ENCODE results near the gene INCA1. TPM values are rescaled to one million over a fixed set of nuclear protein-coding genes. Genes with fewer than 3 reads are reported as not detected.

Gene INCA1
- total RNA-seq, 1 experiment from 2014 or later = 1.3 TPM

DNA sequence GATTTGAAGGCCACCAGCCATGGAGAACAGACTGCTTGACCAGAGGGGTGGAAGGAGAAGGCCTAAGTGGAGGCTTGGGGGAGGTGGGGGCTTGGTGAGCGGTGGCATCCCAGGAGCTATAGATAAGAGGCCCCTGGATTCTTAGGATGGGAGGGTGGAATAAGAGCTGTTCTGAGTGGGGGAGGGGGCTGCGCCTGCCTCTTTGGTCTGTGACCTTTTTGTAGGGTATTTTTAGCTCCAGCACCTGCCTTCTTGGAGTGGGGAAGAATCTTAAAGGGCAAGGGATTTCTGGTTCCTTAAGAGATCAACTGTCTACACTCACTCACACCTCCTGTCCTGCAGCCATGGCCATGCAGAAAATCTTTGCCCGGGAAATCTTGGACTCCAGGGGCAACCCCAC is 45.8 kb downstream of the INCA1 start:
- peak overlapping the region; percentile 72 for H3K4me2 ChIP-seq (ENCODE audit: insufficient read depth, insufficient read length, low read length)
- no peak overlapping the region for H3K9ac ChIP-seq (ENCODE audit: extremely low read depth, insufficient read length, low read length)
- peaks cover 0 to 2% of the 10 kb centered on the region in 2 experiments; a peak in 1 of 5 replicates for H3K9me3 Mint-ChIP-seq

More for the DNA sequence above, 45.8 kb downstream of the INCA1 start:
- Histone ChIP-seq H4K91ac (ENCODE audit: insufficient read length, low read depth, low read length) (no peak overlapping the region), H2BK120ac (ENCODE audit: low read depth, low read length, poor library complexity, severe bottlenecking) (no peak overlapping the region), H2BK12ac (ENCODE audit: insufficient read length, low read depth, low read length) (no peak overlapping the region), H3K27me3 (ENCODE audit: insufficient read depth, low read length) (no peaks in the 10 kb centered on the region), H3K79me2 (ENCODE audit: insufficient read depth, low read length) (peaks cover 8% of the 10 kb centered on the region; the same call in 1 of the 2 replicates), H2BK20ac (ENCODE audit: low read depth, low read length, poor library complexity, severe bottlenecking) (no peak overlapping the region), H4K20me1 (ENCODE audit: control insufficient read depth, insufficient read depth, insufficient read length) (no peaks in the 10 kb centered on the region), H3K23ac (ENCODE audit: insufficient read length, low read depth, low read length) (no peak overlapping the region), H2BK5ac (ENCODE audit: insufficient read length, low read length) (no peak overlapping the region), H3K4me1 (ENCODE audit: insufficient read depth, low read length) (peaks cover 4% of the 10 kb centered on the region; the same call in 1 of the 2 replicates), H2AK5ac (ENCODE audit: insufficient read length, low read length) (no peak overlapping the region), H3K79me1 (ENCODE audit: insufficient read depth, low read depth, low read length, poor library complexity, severe bottlenecking) (peaks cover 3% of the 10 kb centered on the region), H4K5ac (ENCODE audit: insufficient read length, low read depth, low read length) (no peak overlapping the region), H3K14ac (ENCODE audit: insufficient read depth, low read length) (no peak overlapping the region), H4K8ac (replicated peaks; ENCODE audit: insufficient read length, low read depth, low read length) (no peak overlapping the region), H2BK15ac (ENCODE audit: low read depth, low read length) (no peak overlapping the region), H3K9me3 (ENCODE audit: control insufficient read depth, low read depth, low read length) (no peaks in the 10 kb centered on the region), H3K18ac (ENCODE audit: insufficient read length, low read depth, low read length) (no peak overlapping the region), H3K4ac (ENCODE audit: low read depth, low read length) (no peak overlapping the region), H3K23me2 (ENCODE audit: insufficient read length, low read depth, low read length, poor library complexity, severe bottlenecking) (peaks cover 23% of the 10 kb centered on the region), H3T11ph (ENCODE audit: low read length) (no peak overlapping the region), H3K56ac (ENCODE audit: insufficient read length, low read depth, low read length) (no peak overlapping the region), H2AFZ (ENCODE audit: low read length) (no peak overlapping the region), H3K27ac (ENCODE audit: insufficient read length, low read depth, low read length) (no peak overlapping the region)
- Mint-ChIP-seq H3K4me3 (peak overlapping the region; percentile 87 to 95), H3K27me3 (ENCODE audit: low read depth) (no peaks in the 10 kb centered on the region; the same call in 1 of the 2 replicates), H3K36me3 (ENCODE audit: insufficient read depth in 1 of 3, low read depth in 3 of 3) (peaks cover 5 to 11% (median 6%) of the 10 kb centered on the region in 3 experiments), H3K27ac (peak overlapping the region; percentile 10 to 94 (median 58); a peak in 4 of 7 replicates), H3K4me1 (peaks cover 32 to 34% of the 10 kb centered on the region in 2 experiments)
- WGBS (ENCODE audit: extremely low coverage, insufficient read length, low lambda C conversion rate) = no CpG with 5 or more reads among the region's 3 CpGs
- TF ChIP-seq, protein P1, sequence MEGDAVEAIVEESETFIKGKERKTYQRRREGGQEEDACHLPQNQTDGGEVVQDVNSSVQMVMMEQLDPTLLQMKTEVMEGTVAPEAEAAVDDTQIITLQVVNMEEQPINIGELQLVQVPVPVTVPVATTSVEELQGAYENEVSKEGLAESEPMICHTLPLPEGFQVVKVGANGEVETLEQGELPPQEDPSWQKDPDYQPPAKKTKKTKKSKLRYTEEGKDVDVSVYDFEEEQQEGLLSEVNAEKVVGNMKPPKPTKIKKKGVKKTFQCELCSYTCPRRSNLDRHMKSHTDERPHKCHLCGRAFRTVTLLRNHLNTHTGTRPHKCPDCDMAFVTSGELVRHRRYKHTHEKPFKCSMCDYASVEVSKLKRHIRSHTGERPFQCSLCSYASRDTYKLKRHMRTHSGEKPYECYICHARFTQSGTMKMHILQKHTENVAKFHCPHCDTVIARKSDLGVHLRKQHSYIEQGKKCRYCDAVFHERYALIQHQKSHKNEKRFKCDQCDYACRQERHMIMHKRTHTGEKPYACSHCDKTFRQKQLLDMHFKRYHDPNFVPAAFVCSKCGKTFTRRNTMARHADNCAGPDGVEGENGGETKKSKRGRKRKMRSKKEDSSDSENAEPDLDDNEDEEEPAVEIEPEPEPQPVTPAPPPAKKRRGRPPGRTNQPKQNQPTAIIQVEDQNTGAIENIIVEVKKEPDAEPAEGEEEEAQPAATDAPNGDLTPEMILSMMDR (conservative IDR thresholded peaks at IDR 0.05) = no peak
- no peak for DNase-seq

Measured in H9 (cell line).